ENCODE data around the gene CROCC2.

CROCC2 gene

DNA sequence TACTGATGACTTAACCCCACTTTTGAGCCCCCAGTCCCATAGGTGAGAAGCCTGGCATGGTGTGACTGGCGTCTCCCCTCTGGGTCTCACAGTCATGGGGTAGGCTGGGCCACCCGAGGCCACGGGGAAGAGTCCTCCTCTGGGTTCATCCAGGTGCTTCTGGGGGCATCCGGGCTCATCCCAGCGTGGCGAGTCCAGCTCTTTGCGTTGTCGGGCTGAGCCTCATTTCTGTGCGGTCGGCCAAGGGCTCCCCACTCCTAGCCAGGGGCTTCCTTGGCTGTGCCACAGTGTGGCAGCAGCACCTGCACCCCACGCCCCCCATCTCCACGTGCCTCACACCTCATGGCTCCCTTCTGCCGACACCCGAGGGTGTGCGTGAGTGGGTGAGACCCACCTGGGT lies 64.7 kb downstream of the CROCC2 start:
- H3K9me3 ChIP-seq (ENCODE audit: insufficient read depth, low read length): no peaks in the 10 kb centered on the region
- no peaks in the 10 kb centered on the region for H3K36me3 ChIP-seq (ENCODE audit: low read length)
- no peak overlapping the region for H3K9ac ChIP-seq (ENCODE audit: low read length)
- H3K4me3 ChIP-seq (ENCODE audit: insufficient read depth, low read length, poor library complexity, severe bottlenecking): no peak overlapping the region
- no peak overlapping the region for H2AFZ ChIP-seq (ENCODE audit: low read depth, low read length, severe bottlenecking)
- no peaks in the 10 kb centered on the region for H3K79me2 ChIP-seq (ENCODE audit: insufficient read depth, low read length)
- no peak overlapping the region for H3K27ac ChIP-seq (ENCODE audit: low read depth, low read length)
- H3K9me2 ChIP-seq (replicated peaks; ENCODE audit: insufficient read depth, low read length): no peaks in the 10 kb centered on the region
- no peaks in the 10 kb centered on the region for H3F3A ChIP-seq (ENCODE audit: insufficient read depth)
- H3K4me2 ChIP-seq (ENCODE audit: low read depth, low read length, poor library complexity, severe bottlenecking): no peak overlapping the region
- no peak for TF ChIP-seq CTCF (IDR thresholded peaks at IDR 0.05; ENCODE audit: insufficient read depth, low read length, poor library complexity, severe bottlenecking)
- no peak for TF ChIP-seq EZH2phosphoT487 (conservative IDR thresholded peaks at IDR 0.05; ENCODE audit: low read length)
- no peaks in the 10 kb centered on the region for H3K27me3 ChIP-seq (ENCODE audit: low read length)
- no peaks in the 10 kb centered on the region for H4K20me1 ChIP-seq (ENCODE audit: low read depth, low read length)

DNA sequence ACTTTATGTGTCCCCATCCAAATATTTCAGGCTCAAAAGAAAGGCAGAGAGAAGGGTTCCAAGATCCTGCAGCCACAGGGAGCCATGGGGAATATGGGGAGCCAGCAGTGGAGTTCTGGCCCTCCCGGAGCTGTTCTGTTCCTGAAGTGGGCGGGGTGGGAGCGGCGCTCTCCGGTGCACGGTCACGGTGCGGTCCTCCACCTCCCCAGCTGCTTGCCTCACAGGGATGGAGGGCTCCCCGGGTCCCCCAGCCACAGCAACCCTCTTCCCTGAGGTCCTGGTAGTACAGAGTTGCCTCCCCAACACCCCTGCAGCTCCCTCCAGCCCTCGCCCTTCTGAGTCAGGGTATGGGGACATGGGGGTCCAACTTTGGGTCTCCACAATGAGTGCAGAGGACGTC lies 66.1 kb downstream of the CROCC2 start:
- H3K9me2 ChIP-seq (replicated peaks; ENCODE audit: insufficient read depth, low read length): no peaks in the 10 kb centered on the region
- H4K20me1 ChIP-seq (ENCODE audit: low read depth, low read length): no peaks in the 10 kb centered on the region
- H3K27ac ChIP-seq (ENCODE audit: low read depth, low read length): no peak overlapping the region
- no peaks in the 10 kb centered on the region for H3K27me3 ChIP-seq (ENCODE audit: low read length)
- H3K9ac ChIP-seq (ENCODE audit: low read length): no peak overlapping the region
- H3K9me3 ChIP-seq (ENCODE audit: insufficient read depth, low read length): no peaks in the 10 kb centered on the region
- no peak overlapping the region for H2AFZ ChIP-seq (ENCODE audit: low read depth, low read length, severe bottlenecking)
- H3K36me3 ChIP-seq (ENCODE audit: low read length): no peaks in the 10 kb centered on the region
- TF ChIP-seq CTCF (IDR thresholded peaks at IDR 0.05; ENCODE audit: insufficient read depth, low read length, poor library complexity, severe bottlenecking) (no peak), EZH2phosphoT487 (conservative IDR thresholded peaks at IDR 0.05; ENCODE audit: low read length) (no peak)
- no peaks in the 10 kb centered on the region for H3K79me2 ChIP-seq (ENCODE audit: insufficient read depth, low read length)
- H3K4me2 ChIP-seq (ENCODE audit: low read depth, low read length, poor library complexity, severe bottlenecking): no peak overlapping the region
- no peak overlapping the region for H3K4me3 ChIP-seq (ENCODE audit: insufficient read depth, low read length, poor library complexity, severe bottlenecking)
- H3F3A ChIP-seq (ENCODE audit: insufficient read depth): no peaks in the 10 kb centered on the region

- Histone ChIP-seq H3K27ac (ENCODE audit: low read depth, low read length) (no peak overlapping the region), H2AFZ (ENCODE audit: low read depth, low read length, severe bottlenecking) (no peak overlapping the region), H3K9ac (ENCODE audit: low read length) (no peak overlapping the region), H3K79me2 (ENCODE audit: insufficient read depth, low read length) (no peaks in the 10 kb centered on the region), H3K4me3 (ENCODE audit: insufficient read depth, low read length, poor library complexity, severe bottlenecking) (no peak overlapping the region), H3K27me3 (ENCODE audit: low read length) (no peaks in the 10 kb centered on the region), H3F3A (ENCODE audit: insufficient read depth) (no peaks in the 10 kb centered on the region), H4K20me1 (ENCODE audit: low read depth, low read length) (no peaks in the 10 kb centered on the region), H3K9me3 (ENCODE audit: insufficient read depth, low read length) (no peaks in the 10 kb centered on the region), H3K36me3 (ENCODE audit: low read length) (no peaks in the 10 kb centered on the region), H3K9me2 (replicated peaks; ENCODE audit: insufficient read depth, low read length) (no peaks in the 10 kb centered on the region), H3K4me2 (ENCODE audit: low read depth, low read length, poor library complexity, severe bottlenecking) (no peak overlapping the region)
- TF ChIP-seq CTCF (IDR thresholded peaks at IDR 0.05; ENCODE audit: insufficient read depth, low read length, poor library complexity, severe bottlenecking): no peak
- TF ChIP-seq EZH2phosphoT487 (conservative IDR thresholded peaks at IDR 0.05; ENCODE audit: low read length): no peak
These were observed 66.7 kb downstream of the CROCC2 start for GRCh38 chr2:240972636-240973521.
